NCI-H1694 treated with DMSO at 0.1 percent for 48 hours (cell line): Measurements from ENCODE around the gene PIGBOS1.
A peak's percentile ranks its signal among the peaks of the same experiment; 100 is the strongest.
"Not testable (repeated sequence)": the region's sequence is repeated elsewhere in the genome, so short reads cannot be mapped to it uniquely, and the experiment has no call there.

Experiments
- DNase-seq: peaks from one replicate; lab custom pipeline; 2025; lab: John Stamatoyannopoulos, UW

PIGBOS1 gene, protein sequence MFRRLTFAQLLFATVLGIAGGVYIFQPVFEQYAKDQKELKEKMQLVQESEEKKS

DNA sequence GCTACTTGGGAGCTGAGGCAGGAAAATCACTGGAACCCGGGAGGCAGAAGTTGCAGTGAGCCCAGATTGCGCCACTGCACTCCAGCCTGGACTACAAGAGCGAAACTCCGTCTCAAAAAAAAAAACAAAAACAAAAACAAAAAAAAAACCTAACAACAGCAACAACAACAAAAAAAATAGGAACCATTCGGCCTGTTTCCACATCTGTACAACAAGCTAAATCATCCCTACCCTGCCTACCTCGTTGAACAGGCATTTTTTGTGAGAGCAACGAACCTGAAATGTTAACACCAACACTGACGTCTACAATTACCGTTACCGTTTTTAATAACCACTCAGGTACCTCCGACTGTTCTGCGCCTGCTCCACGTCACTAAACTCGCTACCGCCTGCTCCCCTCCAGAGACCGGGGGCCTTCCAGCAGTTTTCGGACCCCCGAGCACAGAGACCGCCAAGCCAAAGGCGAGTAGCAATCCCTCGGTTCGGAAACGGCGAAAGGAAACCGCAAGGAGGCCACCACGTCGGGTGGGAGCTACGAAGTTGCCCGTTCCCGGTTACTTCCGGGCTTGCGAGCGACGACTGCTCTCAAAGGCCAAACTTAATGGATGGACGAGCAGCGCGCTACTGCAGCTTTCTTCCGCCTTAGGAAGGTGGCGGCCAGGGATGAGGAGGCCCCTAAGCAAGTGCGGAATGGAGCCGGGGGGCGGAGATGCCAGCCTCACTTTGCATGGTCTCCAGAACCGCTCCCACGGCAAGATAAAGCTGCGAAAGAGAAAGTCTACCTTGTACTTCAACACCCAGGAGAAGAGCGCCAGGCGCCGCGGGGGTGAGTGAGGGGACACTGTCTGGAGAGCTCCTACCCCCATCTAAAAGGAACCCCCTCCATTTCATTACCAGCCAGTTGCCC is at the start of gene PIGBOS1, which contains the start of gene PIGB:
Gene PIGBOS1, minus strand, starts transcription at position 536 of the 907 bp plus-strand sequence. CDS start 1,331 bp downstream, outside the sequence.
Gene PIGB, plus strand, starts transcription at position 635 of the 907 bp plus-strand sequence. Its CDS starts 29 bp downstream, at position 664.
- peak; percentile 69 for DNase-seq

DNA sequence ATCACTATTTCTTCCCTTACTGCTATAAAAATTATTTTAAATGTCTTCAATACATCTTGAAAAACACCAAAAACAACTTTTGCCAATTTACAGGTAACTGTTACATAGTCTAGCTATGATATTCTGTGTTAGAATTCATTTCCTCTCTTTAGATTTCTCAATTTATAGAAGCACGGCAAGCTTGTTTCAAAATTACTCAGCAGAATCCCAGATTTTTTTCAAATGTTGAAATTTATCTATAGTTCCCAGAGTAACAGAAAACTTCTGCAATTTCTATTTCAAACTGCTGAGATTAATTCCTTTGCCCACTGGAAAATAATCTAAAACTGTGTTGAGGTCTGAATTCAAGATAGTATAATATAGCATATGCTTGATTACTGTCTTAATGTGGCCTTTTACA is 48.1 kb upstream of the PIGBOS1 start:
- DNase-seq = no peak

DNA sequence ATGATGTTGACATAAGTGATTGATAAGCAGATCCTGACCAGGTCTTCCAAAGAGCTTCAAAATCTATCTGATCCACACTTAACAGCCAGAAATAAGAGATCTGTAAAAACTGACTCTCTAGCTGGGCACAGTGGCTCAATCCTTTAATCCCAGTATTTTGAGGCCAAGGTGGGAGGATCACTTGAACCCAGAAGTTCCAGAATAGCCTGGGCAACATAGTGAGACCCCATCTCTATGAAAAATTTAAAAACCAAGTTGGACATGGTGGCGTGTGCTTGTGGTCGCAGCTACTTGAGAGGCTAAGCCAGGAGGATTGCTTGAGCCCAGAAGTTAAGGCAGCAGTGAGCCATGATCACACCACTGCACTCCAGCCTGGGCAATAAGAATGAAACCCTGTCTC is 43.7 kb upstream of the PIGBOS1 start:
- no peak for DNase-seq

DNA sequence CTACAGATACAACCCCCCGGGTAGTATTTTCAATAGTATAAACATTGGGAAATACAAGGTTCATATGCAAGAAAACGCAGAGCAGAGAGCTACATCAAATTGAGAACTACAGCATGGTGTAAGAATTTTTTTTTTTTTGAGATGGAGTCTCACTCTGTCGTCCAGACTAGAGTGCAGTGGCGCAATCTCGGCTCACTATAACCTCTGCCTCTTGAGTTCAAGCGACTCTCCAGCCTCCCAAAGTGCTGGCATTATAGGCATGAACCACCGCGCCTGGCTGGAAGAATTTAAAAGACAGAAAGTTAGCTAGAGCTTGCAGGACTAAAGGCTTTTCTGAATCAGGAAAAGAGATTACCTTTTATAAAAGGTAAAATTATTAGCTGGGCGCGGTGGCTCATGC is 42.1 kb upstream of the PIGBOS1 start:
- no peak for DNase-seq

DNA sequence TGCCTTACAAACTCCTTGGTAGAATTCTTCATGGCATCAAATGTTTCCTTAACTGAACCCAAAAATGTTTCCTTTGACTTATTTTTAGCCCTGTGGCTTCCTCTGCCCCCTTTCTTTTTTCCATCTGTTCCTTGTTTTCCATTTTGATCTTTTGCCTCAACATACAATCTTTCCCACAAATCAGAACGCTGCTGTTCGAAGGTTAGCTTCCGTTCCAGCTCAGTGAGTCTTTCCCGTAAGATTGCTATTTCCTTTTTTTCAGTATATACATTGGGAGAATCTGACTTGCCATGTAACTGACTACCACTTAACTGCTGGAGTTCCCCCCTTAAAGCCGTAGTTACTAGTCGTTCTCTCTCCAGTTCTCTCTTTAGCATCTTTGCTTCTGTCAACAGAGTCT is 41.3 kb upstream of the PIGBOS1 start:
- DNase-seq = no peak

DNA sequence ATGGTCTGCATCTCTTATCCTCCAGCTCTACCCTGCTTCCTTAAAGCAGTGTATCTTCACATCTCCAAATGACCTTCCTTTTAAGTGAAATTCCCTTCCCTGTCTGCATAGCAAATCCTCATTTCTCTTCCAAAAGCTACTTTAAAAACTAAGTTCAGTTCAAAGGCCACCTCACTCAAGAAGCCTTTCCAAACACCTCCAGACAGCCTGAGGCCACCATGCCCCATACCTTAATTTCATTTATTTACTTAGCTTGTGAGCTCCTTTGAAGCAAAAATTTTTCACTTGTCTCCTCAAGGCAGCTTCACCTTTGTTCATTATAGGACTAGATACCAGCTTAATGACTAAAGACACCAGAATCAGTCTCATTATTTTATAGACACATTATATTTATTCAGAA is 39.5 kb upstream of the PIGBOS1 start:
- DNase-seq = no peak

DNA sequence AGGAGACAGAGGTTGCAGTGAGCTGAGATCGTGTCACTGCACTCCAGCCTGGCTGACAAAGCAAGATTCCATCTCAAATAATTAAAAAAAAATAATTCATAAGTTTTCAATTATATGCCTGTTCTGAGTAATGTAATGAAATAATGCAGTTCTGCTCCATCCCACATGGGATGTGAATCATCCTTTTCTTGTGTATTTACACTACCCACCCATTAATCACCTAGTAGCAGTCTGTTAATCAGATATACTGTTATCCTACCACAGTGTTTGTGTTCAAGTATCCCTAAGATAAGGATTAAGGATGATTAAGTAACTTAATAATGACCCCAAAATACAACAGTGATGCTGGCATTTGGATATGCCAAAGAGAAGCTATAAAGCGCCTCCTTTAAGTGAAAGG is 38.9 kb upstream of the PIGBOS1 start:
- DNase-seq = no peak

DNA sequence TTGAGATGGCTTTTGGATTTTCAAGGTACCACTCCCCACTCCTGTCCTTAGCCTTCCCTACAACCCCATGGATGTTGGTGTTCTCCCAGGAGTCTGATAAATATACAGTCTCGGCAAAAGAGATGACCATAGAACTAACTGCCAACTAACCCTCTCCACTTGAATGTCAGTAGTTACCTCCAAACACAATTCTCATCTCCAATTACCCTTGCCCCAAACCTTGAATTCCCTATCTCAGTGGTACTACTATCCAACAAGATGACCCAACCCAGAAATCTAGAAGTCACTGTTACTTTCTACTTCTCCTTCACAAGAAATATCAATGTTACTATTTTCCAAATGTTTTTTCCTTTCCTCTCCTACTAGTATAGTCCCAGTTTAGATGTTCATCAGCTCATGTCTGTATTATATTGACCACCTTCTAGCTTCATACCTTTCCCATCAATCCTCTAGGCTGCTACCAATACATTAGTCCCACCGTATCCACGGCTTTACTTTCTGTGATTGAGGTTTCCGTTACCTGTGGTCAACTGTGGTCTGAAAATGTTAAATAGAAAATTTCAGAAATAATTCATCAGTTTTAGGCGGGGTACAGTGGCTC is 38.2 kb upstream of the PIGBOS1 start:
- no peak for DNase-seq

DNA sequence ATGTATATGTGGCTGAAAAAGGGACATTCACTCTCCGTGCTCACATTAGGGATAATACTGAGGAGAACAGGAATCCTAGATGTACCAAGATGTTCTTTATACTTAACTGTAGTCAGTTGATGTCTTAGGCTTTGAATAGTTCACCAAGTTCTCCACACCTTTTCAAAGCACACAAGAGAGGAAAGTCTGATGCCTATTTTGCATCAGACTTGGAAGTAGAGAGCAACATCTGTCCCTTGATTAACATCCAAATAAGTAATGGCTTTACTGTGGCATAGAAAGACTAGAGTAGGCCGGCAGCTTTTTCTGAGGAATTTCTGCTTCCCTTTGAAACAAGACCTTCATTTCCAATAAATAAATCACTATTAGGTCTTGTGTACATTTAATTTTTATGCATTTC is 34.1 kb upstream of the PIGBOS1 start:
- no peak for DNase-seq

DNA sequence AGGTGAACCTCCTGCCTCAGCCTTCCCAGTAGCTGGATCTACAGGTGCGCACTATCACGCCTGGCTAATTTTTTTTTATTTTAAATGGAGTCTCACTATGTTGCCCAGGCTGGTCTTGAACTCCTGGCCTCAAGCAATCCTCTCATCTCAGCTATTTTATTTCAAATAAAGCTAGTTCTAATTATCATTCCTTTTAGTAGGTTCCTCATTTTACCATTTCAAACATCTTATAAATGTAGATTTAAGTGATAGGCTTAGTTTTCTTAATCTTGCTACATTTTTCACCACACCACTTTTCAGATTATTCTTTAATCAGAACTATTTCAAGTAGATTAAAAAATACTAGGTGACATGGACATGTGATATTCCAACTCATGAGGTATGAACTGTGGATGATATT is 30.4 kb upstream of the PIGBOS1 start:
- DNase-seq = no peak

DNA sequence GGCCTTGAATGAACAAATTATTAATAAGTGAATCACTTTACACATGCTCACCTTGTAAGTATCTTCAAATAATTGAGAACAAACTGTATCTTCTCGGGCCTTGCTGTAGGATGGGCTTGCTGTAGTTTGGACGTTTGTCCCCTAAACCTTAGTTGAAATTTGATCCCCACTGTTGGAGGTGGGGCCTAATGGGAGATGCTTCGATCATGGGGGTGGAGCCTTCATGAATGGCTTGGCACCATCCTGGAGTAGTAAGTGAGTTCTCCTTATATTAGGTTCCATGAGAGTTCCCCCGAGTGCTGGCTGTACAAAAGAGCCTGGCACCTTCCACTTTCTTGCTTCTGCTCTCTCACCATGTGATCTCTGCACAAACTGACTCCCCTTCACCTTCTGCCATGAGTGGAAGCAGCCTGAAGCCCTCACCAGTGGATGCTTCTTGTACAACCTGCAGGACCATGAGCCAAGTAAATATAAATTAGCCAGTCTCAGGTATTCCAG is 29.4 kb upstream of the PIGBOS1 start:
- no peak for DNase-seq

DNA sequence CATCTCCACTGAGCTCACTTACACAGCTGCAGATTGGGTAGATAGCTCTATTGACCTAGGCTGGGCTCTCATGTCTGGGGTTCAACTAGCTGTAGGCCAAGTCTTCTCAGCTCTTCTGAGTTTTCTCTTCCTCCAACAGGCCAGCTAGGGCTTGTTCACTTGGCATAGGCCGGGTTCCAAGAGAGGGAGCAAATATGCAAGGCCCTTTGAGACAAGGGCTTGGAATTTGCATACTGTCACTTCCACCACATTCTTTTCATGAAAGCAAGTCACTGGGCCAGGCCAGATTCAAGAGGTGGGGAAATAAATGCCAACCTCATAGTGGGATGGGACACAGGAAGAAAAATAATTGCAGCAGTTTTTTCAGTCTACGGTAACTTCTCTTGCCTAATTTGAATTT is 25.3 kb upstream of the PIGBOS1 start:
- no peak for DNase-seq

DNA sequence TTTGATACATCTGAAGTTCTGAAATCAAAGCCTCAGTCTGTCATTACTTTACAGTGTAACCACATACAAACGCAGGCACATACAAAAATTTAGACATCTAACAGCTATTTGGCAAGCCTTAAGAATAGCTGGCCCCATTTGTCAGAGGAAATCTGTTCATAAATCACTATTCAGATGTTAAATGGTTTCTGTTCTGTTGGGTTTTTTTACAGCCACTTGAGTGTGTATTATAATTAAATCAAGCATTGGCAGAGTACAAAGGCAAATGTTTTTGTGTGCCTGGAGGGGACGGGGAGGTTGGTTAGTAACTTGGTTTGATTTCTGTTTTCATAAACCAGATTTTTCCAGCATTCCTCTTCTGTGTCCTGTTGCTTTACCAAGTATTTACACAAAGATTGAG is 24.2 kb upstream of the PIGBOS1 start:
- DNase-seq = peak; percentile 30

DNA sequence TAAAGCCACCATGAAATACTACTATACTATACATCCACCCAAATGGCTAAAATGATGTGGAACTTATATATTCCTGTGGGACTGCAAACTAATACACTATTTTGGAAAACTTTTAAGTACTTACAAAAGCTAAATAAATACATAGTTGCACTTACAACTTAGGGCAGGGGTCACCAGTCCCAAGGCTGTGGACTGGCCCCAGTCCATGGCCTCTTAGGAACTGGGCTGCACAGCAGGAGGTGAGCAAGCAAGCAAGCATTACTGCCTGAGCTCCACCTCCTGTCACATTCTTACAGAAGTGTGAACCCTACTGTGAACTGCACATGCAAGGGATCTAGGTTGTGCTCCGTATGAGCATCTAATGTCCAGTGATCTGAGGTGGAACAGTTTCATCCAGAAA is 18.2 kb upstream of the PIGBOS1 start:
- DNase-seq = no peak

DNA sequence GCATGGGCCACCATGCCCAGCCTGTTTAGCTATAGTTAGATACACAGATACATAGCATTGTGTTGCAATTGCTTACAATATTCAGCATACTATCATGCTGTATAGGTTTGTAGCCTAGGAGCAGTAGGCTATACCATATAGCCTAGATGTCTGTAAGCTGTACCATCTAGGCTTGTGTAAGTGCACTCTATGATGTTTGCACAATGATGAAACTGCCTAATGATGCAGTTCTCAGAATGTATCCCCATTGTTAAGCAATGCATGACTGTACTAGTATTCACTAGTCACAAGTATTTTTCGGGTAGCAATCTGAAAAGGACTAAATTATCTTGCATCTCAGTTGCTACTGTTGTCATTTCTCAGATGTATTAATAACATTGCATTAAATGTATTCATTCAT is 16.1 kb upstream of the PIGBOS1 start:
- no peak for DNase-seq

DNA sequence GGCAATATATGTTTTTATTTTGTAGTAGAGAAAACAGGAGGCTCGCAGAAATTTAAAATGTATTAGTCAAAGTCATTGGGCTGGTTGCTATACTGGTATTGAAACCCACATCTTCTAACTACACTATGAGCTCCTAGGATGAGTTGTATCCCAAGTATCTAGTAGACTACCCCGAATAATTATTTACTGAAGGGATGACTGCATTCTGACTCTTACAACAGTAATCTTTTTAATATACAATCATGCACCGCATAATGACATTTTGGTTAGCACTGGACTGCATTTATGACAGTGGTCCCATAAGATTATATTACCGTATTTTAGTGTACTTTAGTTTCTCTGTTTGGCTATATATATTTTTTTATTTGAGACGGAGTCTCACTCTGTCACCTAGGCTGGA is 15.4 kb upstream of the PIGBOS1 start:
- DNase-seq = no peak

DNA sequence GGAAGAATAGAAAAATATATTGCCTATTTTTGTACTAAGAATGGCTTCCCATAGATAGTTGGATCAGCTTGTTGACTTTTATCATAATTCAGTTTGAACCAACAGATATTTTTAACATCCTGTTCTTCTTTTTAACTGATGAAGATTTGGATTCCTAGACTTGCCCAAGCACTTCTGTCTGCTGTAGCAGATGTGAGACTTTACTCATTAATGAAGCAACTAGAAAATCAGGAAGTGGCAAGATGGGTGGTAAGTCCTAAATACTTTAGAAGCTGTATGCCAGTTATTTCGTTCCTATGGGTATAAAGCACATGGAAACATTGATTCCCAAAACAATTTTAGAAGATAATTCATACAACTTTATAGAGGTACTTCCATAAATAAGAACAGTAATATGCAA is 8.5 kb upstream of the PIGBOS1 start:
- DNase-seq = no peak

DNA sequence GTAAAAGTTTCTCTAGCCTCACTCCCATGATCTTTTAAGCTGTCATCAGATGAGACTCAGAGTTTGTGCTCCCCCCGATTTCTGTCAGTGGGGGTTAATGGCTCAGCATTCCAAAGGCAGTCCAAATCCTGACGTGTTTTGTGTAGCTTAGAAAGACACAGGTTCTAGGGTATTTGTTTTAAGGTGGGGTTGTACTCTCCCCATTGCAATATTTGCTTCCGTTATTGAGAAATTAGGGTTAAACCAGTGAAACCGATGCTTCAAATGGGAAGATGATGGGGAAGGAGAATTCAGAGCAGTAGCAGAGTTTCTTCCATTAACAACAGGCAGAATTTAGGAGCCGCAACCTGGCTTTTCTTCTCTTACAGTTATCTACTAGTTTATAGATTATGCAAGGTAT is 3.5 kb upstream of the PIGBOS1 start:
- DNase-seq = no peak

DNA sequence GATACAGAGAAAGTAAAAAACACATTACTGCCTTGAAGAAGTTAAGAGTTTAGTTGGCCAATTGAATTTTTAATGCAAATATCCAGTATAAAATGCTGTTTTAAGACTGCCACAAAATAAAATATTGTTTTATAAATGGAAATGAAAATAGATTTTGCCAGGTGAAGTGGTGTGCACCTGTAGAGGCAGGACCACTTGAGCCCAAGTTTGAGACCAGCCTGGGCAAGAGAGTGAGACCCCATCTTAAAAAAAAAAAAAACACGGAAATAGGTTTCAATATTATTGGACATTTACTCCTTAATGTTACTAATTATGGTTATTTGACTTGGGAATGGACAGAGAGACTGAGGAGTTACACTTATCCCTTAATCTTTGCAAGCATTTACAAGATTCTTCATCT is 2.0 kb upstream of the PIGBOS1 start:
- DNase-seq = no peak

DNA sequence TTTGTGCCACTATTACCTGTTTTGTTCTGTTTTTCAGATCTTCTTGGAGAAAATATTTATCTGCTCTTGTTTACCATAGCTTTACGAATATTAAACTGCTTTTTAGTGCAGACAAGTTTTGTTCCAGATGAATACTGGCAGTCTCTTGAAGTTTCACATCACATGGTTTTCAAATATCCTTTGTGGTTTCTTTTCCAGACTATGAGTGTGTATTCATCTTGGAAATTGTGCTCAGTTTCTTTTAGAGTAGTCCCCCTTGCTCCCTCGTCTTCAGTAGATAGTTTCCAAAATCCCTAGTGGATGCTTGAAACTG is 1.3 kb upstream of the PIGBOS1 start:
- DNase-seq = no peak

DNA sequence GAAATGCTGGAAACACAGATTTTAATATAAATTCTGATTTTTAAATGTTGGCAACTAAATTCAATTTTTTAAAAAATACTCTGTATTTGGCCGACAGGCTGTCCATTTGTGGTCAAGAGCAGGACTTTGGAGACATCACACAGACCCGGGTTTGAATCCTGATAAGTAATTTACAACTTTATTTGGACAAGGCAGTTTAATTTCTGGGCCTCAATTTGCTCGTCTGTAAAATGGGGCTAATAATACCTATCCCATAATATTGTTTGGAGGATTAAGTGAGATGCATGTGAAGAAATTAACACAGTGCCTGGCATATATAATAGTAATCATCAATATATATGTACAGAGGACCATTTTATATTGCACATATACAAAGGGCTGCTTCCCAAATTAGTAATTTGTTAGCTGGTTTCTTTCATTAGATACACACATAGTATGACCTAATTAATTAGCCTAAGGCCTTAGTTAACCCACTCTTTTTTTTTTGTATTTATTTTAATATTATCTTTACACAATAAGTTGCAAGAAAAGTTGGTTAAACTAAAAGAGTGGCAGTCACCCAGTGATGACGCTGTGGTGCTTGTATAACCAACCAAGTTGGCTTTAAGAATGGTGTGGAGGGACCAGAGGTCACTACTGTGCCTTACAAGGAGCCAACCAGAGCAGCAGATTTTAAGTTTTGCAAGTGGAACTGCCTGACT is 764 bp upstream of the PIGBOS1 start:
- no peak for DNase-seq

DNA sequence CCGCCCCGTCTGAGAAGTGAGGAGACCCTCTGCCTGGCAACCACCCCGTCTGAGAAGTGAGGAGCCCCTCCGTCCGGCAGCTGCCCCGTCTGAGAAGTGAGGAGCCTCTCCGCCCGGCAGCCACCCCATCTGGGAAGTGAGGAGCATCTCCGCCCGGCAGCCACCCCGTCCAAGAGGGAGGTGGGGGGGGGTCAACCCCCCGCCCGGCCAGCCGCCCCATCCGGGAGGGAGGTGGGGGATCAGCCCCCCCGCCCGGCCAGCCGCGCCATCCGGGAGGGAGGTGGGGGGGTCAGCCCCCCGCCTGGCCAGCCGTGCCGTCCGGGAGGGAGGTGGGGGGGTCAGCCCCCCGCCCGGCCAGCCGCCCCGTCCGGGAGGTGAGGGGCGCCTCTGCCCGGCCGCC is 16.1 kb downstream of the PIGBOS1 start:
- not testable (repeated sequence) for DNase-seq

DNA sequence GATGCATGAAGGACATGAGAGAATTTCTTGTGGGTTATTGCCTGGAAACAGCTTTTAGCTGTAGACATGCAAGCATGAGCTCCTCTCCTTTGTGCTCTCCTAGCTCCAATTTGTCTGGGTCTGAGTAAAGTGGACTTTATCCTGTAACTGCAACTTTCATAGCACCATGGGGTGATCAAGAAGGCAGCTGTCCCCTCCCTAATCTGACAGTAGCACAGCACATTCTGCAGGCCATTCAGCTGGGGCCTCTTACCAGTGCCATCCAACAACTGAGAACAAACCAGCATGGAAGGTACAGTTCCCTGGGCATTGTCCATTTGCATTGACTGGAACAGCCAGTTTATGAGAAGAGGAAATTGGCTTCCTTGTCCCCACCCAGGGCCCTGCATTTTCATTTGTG is 21.6 kb downstream of the PIGBOS1 start:
- no peak for DNase-seq
